ENCODE measurements around the gene TOMT. TPM values are rescaled to one million over a fixed set of nuclear protein-coding genes. Genes with fewer than 3 reads are reported as not detected.

The TOMT gene
- total and polyA plus RNA-seq, 2 donors (not counting 3 experiments of a cell fraction or from before 2014, with no cell fraction given), result not detected

DNA sequence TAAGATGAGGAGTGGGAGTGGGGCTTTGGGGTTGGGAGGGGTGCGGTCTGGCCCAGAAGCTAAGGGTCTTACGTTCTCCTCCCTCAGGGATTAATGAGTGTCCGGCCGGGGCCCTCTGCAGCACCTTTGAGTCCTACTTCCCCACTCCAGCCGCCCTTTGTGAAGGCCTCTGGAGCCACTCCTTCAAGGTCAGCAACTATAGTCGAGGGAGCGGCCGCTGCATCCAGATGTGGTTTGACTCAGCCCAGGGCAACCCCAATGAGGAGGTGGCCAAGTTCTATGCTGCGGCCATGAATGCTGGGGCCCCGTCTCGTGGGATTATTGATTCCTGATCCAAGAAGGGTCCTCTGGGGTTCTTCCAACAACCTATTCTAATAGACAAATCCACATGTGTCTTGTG is 33.8 kb downstream of the TOMT start:
- Histone ChIP-seq H3K9me1 (replicated peaks; ENCODE audit: control insufficient read depth, extremely low read depth, insufficient read depth, low read length) (no peaks in the 10 kb centered on the region), H3K4me3 (replicated peaks in 1 of 3; ENCODE audit: insufficient read depth in 1 of 3, low read depth in 1 of 3, low read length in 3 of 3) (no peak overlapping the region), H3K27ac (ENCODE audit: insufficient read depth, low read depth, low read length) (no peak overlapping the region), H2AFZ (ENCODE audit: low read depth, low read length) (no peak overlapping the region), H3K4me1 (ENCODE audit: control insufficient read depth, extremely low read depth, insufficient read depth, low read length) (no peaks in the 10 kb centered on the region), H3K36me3 (ENCODE audit: control insufficient read depth in 2 of 2, extremely low read depth in 1 of 2, insufficient read depth in 2 of 2, low read length in 2 of 2) (no peaks in the 10 kb centered on the region), H3K4me2 (ENCODE audit: insufficient read depth, low read length) (no peak overlapping the region), H3K79me2 (ENCODE audit: control insufficient read depth, insufficient read depth, low read length) (no peaks in the 10 kb centered on the region), H4K20me1 (replicated peaks; ENCODE audit: control insufficient read depth, extremely low read depth, insufficient read depth, low read length) (no peaks in the 10 kb centered on the region), H3K27me3 (ENCODE audit: control insufficient read depth in 2 of 2, insufficient read depth in 2 of 2, low read length in 2 of 2) (peaks cover 7 to 10% of the 10 kb centered on the region in 2 experiments), H3K9me3 (replicated peaks; ENCODE audit: control insufficient read depth, insufficient read depth, low read length) (no peaks in the 10 kb centered on the region), H3K9ac (replicated peaks; ENCODE audit: extremely low read depth, insufficient read depth, low read length) (no peak overlapping the region)
- ChIA-PET POLR2A (no interaction called here), CTCF (interaction anchor here (2.8 kb wide), 1 partner anchor 114 kb away, joined by 13 read pairs; no protein-coding TSS in a partner anchor)
- intact Hi-C loops (cut with micrococcal nuclease), result no loop called here
- DNase-seq (ENCODE audit: low read depth, low spot score) (no peak), FAIRE-seq (no peak)
- BruUV-seq (replicated peaks), result no TSS peak
- dilution Hi-C loops (cut with MboI; ENCODE audit: extremely low pct_ligation_motif_present, low sequenced_read_pairs), result no loop called here
- TF ChIP-seq POLR2AphosphoS5 (IDR thresholded peaks at IDR 0.05; ENCODE audit: insufficient read depth, low read depth, low read length), result no peak
- no peak for TF ChIP-seq GATA2 (IDR thresholded peaks at IDR 0.05; ENCODE audit: insufficient read depth, insufficient read length, low read depth, low read length)
- no peak for TF ChIP-seq POLR2A (IDR thresholded peaks at IDR 0.05; ENCODE audit: low read depth, low read length)
- TF ChIP-seq, protein P1, sequence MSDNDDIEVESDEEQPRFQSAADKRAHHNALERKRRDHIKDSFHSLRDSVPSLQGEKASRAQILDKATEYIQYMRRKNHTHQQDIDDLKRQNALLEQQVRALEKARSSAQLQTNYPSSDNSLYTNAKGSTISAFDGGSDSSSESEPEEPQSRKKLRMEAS (IDR thresholded peaks at IDR 0.05; ENCODE audit: insufficient read depth, insufficient read length), result no peak
- TF ChIP-seq MYC (IDR thresholded peaks at IDR 0.05; ENCODE audit: low read depth, low read length), result no peak
- TF ChIP-seq FOS (IDR thresholded peaks at IDR 0.05; ENCODE audit: borderline replicate concordance, insufficient read depth, low read length), result no peak
- TF ChIP-seq, protein P2, sequence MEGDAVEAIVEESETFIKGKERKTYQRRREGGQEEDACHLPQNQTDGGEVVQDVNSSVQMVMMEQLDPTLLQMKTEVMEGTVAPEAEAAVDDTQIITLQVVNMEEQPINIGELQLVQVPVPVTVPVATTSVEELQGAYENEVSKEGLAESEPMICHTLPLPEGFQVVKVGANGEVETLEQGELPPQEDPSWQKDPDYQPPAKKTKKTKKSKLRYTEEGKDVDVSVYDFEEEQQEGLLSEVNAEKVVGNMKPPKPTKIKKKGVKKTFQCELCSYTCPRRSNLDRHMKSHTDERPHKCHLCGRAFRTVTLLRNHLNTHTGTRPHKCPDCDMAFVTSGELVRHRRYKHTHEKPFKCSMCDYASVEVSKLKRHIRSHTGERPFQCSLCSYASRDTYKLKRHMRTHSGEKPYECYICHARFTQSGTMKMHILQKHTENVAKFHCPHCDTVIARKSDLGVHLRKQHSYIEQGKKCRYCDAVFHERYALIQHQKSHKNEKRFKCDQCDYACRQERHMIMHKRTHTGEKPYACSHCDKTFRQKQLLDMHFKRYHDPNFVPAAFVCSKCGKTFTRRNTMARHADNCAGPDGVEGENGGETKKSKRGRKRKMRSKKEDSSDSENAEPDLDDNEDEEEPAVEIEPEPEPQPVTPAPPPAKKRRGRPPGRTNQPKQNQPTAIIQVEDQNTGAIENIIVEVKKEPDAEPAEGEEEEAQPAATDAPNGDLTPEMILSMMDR (IDR thresholded peaks at IDR 0.05; ENCODE audit: extremely low read depth in 1 of 2, insufficient read depth in 1 of 2, low read depth in 1 of 2, low read length in 2 of 2), result no peak
- TF ChIP-seq JUN (IDR thresholded peaks at IDR 0.05; ENCODE audit: borderline replicate concordance, insufficient read depth, insufficient read length, low read depth), result no peak
- TF ChIP-seq EZH2 (IDR thresholded peaks at IDR 0.05; ENCODE audit: borderline replicate concordance, low read depth, low read length, severe bottlenecking), result no peak

Measured in endothelial cell of umbilical vein (primary cell).